Measurements from ENCODE around the gene SUPT4H1. TPM values are rescaled to one million over a fixed set of nuclear protein-coding genes. Genes with fewer than 3 reads are reported as not detected.
A peak's percentile ranks its signal among the peaks of the same experiment; 100 is the strongest.
"Not testable (repeated sequence)": the region's sequence is repeated elsewhere in the genome, so short reads cannot be mapped to it uniquely, and the experiment has no call there.

SUPT4H1 gene
- polyA plus RNA-seq (2012; ENCODE audit: missing spikeins): 94.9 TPM

GRCh38 chr17:58351831-58352595 lies at the start of gene SUPT4H1:
Gene SUPT4H1 (minus strand): TSS chr17:58352201. CDS start chr17:58352135, 66 bp downstream.
- TF ChIP-seq TAF1 (IDR thresholded peaks at IDR 0.05; ENCODE audit: borderline replicate concordance, low read depth, low read length): no peak; the same call in 1 of the 2 replicates
- peak; percentile 90 for TF ChIP-seq POLR2AphosphoS5 (IDR thresholded peaks at IDR 0.05; ENCODE audit: low read depth, low read length)
- peak; percentile 90 for TF ChIP-seq POLR2A (IDR thresholded peaks at IDR 0.05; ENCODE audit: low read depth, low read length)
- DNase-seq (ENCODE audit: insufficient read length): peak; percentile 89
- FAIRE-seq: peak; percentile 91

- FAIRE-seq (no peak), DNase-seq (ENCODE audit: insufficient read length) (no peak)
- TF ChIP-seq POLR2A (IDR thresholded peaks at IDR 0.05; ENCODE audit: low read depth, low read length) (no peak), POLR2AphosphoS5 (IDR thresholded peaks at IDR 0.05; ENCODE audit: low read depth, low read length) (no peak), TAF1 (IDR thresholded peaks at IDR 0.05; ENCODE audit: borderline replicate concordance, low read depth, low read length) (no peak)
These were observed 49.3 kb upstream of the SUPT4H1 start for GRCh38 chr17:58401287-58401686.

GRCh38 chr17:58400826-58401225 lies 48.8 kb upstream of the SUPT4H1 start:
- DNase-seq (ENCODE audit: insufficient read length) (no peak), FAIRE-seq (no peak)
- TF ChIP-seq POLR2AphosphoS5 (IDR thresholded peaks at IDR 0.05; ENCODE audit: low read depth, low read length) (no peak), POLR2A (IDR thresholded peaks at IDR 0.05; ENCODE audit: low read depth, low read length) (no peak), TAF1 (IDR thresholded peaks at IDR 0.05; ENCODE audit: borderline replicate concordance, low read depth, low read length) (no peak)

- FAIRE-seq (no peak), DNase-seq (ENCODE audit: insufficient read length) (no peak)
- TF ChIP-seq POLR2A (IDR thresholded peaks at IDR 0.05; ENCODE audit: low read depth, low read length): no peak
- no peak for TF ChIP-seq TAF1 (IDR thresholded peaks at IDR 0.05; ENCODE audit: borderline replicate concordance, low read depth, low read length)
- TF ChIP-seq POLR2AphosphoS5 (IDR thresholded peaks at IDR 0.05; ENCODE audit: low read depth, low read length): no peak
These were observed 48.0 kb upstream of the SUPT4H1 start for GRCh38 chr17:58399974-58400373.

- no peak for TF ChIP-seq TAF1 (IDR thresholded peaks at IDR 0.05; ENCODE audit: borderline replicate concordance, low read depth, low read length)
- no peak for TF ChIP-seq POLR2AphosphoS5 (IDR thresholded peaks at IDR 0.05; ENCODE audit: low read depth, low read length)
- no peak for TF ChIP-seq POLR2A (IDR thresholded peaks at IDR 0.05; ENCODE audit: low read depth, low read length)
- DNase-seq (ENCODE audit: insufficient read length) (no peak), FAIRE-seq (no peak)
These were observed 46.7 kb upstream of the SUPT4H1 start for GRCh38 chr17:58398574-58399266.

- not testable (repeated sequence) for DNase-seq (ENCODE audit: insufficient read length); FAIRE-seq
These were observed 45.4 kb upstream of the SUPT4H1 start for GRCh38 chr17:58397421-58397820.

GRCh38 chr17:58396173-58396572 lies 44.2 kb upstream of the SUPT4H1 start:
- FAIRE-seq (no peak), DNase-seq (ENCODE audit: insufficient read length) (no peak)
- TF ChIP-seq POLR2A (IDR thresholded peaks at IDR 0.05; ENCODE audit: low read depth, low read length) (no peak), POLR2AphosphoS5 (IDR thresholded peaks at IDR 0.05; ENCODE audit: low read depth, low read length) (no peak), TAF1 (IDR thresholded peaks at IDR 0.05; ENCODE audit: borderline replicate concordance, low read depth, low read length) (no peak)

- FAIRE-seq (no peak), DNase-seq (ENCODE audit: insufficient read length) (no peak)
- TF ChIP-seq POLR2A (IDR thresholded peaks at IDR 0.05; ENCODE audit: low read depth, low read length) (no peak), TAF1 (IDR thresholded peaks at IDR 0.05; ENCODE audit: borderline replicate concordance, low read depth, low read length) (no peak), POLR2AphosphoS5 (IDR thresholded peaks at IDR 0.05; ENCODE audit: low read depth, low read length) (no peak)
These were observed 42.7 kb upstream of the SUPT4H1 start for GRCh38 chr17:58394534-58395223.

GRCh38 chr17:58391302-58391984 lies 39.4 kb upstream of the SUPT4H1 start:
- FAIRE-seq (no peak), DNase-seq (ENCODE audit: insufficient read length) (no peak)
- no peak for TF ChIP-seq POLR2AphosphoS5 (IDR thresholded peaks at IDR 0.05; ENCODE audit: low read depth, low read length)
- TF ChIP-seq POLR2A (IDR thresholded peaks at IDR 0.05; ENCODE audit: low read depth, low read length): no peak
- no peak for TF ChIP-seq TAF1 (IDR thresholded peaks at IDR 0.05; ENCODE audit: borderline replicate concordance, low read depth, low read length)

GRCh38 chr17:58390884-58391283 lies 38.9 kb upstream of the SUPT4H1 start:
- no peak for TF ChIP-seq TAF1 (IDR thresholded peaks at IDR 0.05; ENCODE audit: borderline replicate concordance, low read depth, low read length)
- no peak for TF ChIP-seq POLR2AphosphoS5 (IDR thresholded peaks at IDR 0.05; ENCODE audit: low read depth, low read length)
- TF ChIP-seq POLR2A (IDR thresholded peaks at IDR 0.05; ENCODE audit: low read depth, low read length): no peak
- DNase-seq (ENCODE audit: insufficient read length): no peak
- FAIRE-seq: no peak

Data from GM12892 (cell line).